ENCODE data around the gene ZFYVE28.

The ZFYVE28 gene

GRCh38 chr4:2438822-2439718 is 20.6 kb upstream of the ZFYVE28 start:
- H3K4me3 ChIP-seq (replicated peaks; ENCODE audit: low read depth, low read length) = no peak overlapping the region
- no peak for TF ChIP-seq CTCF (IDR thresholded peaks at IDR 0.05; ENCODE audit: low read length, missing control alignments)
- no peak for DNase-seq (ENCODE audit: low read depth)

GRCh38 chr4:2437475-2438215 is 19.2 kb upstream of the ZFYVE28 start:
- H3K4me3 ChIP-seq (replicated peaks; ENCODE audit: low read depth, low read length) = no peak overlapping the region
- no peak for TF ChIP-seq CTCF (IDR thresholded peaks at IDR 0.05; ENCODE audit: low read length, missing control alignments)
- DNase-seq (ENCODE audit: low read depth) = no peak

GRCh38 chr4:2436761-2437474 is 18.5 kb upstream of the ZFYVE28 start:
- DNase-seq (ENCODE audit: low read depth) = no peak
- H3K4me3 ChIP-seq (replicated peaks; ENCODE audit: low read depth, low read length) = no peak overlapping the region
- TF ChIP-seq CTCF (IDR thresholded peaks at IDR 0.05; ENCODE audit: low read length, missing control alignments) = no peak

GRCh38 chr4:2436301-2436700 is 17.9 kb upstream of the ZFYVE28 start:
- H3K4me3 ChIP-seq (replicated peaks; ENCODE audit: low read depth, low read length) = no peak overlapping the region
- DNase-seq (ENCODE audit: low read depth) = peak; percentile 16
- peak; percentile 27 for TF ChIP-seq CTCF (IDR thresholded peaks at IDR 0.05; ENCODE audit: low read length, missing control alignments)

GRCh38 chr4:2434420-2434819 is 16.0 kb upstream of the ZFYVE28 start:
- no peak overlapping the region for H3K4me3 ChIP-seq (replicated peaks; ENCODE audit: low read depth, low read length)
- DNase-seq (ENCODE audit: low read depth) = no peak
- TF ChIP-seq CTCF (IDR thresholded peaks at IDR 0.05; ENCODE audit: low read length, missing control alignments) = no peak

GRCh38 chr4:2433609-2434350 is 15.3 kb upstream of the ZFYVE28 start:
- DNase-seq (ENCODE audit: low read depth) = no peak
- TF ChIP-seq CTCF (IDR thresholded peaks at IDR 0.05; ENCODE audit: low read length, missing control alignments) = no peak
- no peak overlapping the region for H3K4me3 ChIP-seq (replicated peaks; ENCODE audit: low read depth, low read length)
